Testis (tissue), 2 donors: ENCODE measurements around the gene CST4.

Experiments
- CTCF ChIP-seq, 3 experiments: fragments of 450-650 bp in 2 of 3; fragments of 200-600 bp in 1 of 3; sonication (generic) in 1 of 3; IDR thresholded peaks; one replicate each; pipeline ENCODE4 v1.5.1; 2016 to 2019; ENCODE audit warnings: antibody characterized with exemption in 3 of 3, mild to moderate bottlenecking in 2 of 3, moderate library complexity in 1 of 3
- POLR2A ChIP-seq: fragments of 450-650 bp; IDR thresholded peaks from one replicate; pipeline ENCODE4 v1.6.1; 2017; ENCODE audit warnings: antibody characterized with exemption, mild to moderate bottlenecking, moderate library complexity

- TF ChIP-seq CTCF (IDR thresholded peaks at IDR 0.05) (no peak), POLR2A (no peak)
Observed at GRCh38 chr20:23658989-23659609, 29.7 kb downstream of the CST4 start.
